ENCODE data around the gene CLEC17A. TPM values are rescaled to one million over a fixed set of nuclear protein-coding genes. Genes with fewer than 3 reads are reported as not detected.
"Not testable (repeated sequence)": the region's sequence is repeated elsewhere in the genome, so short reads cannot be mapped to it uniquely, and the experiment has no call there.

CLEC17A gene
- total and polyA plus RNA-seq, 2 experiments from 2014 or later, result not detected

GRCh38 chr19:14612657-14613056, 29.8 kb downstream of the CLEC17A start:
- H3K36me3 ChIP-seq (replicated peaks; ENCODE audit: insufficient read depth, low read depth), result no peaks in the 10 kb centered on the region
- DNase-seq (ENCODE audit: low spot score), result no peak
- H3K79me2 ChIP-seq, result no peaks in the 10 kb centered on the region
- H3K9me3 ChIP-seq (ENCODE audit: low read depth), result no peaks in the 10 kb centered on the region
- H4K20me1 ChIP-seq (ENCODE audit: insufficient read depth, poor library complexity, severe bottlenecking), result no peaks in the 10 kb centered on the region
- H3K4me3 ChIP-seq, result no peak overlapping the region
- no peaks in the 10 kb centered on the region for H3K27me3 ChIP-seq
- no peaks in the 10 kb centered on the region for H3K4me1 ChIP-seq (ENCODE audit: insufficient read depth)
- H3K9me2 ChIP-seq (replicated peaks; ENCODE audit: insufficient read depth), result no peaks in the 10 kb centered on the region
- H2AFZ ChIP-seq, result no peak overlapping the region
- WGBS (ENCODE audit: low lambda C conversion rate, missing lambda C conversion rate), result 73% methylated on average over 4 of the region's 4 CpGs
- no peak overlapping the region for H3K27ac ChIP-seq
- H3K4me2 ChIP-seq, result no peak overlapping the region
- no peak for TF ChIP-seq EZH2 (IDR thresholded peaks at IDR 0.05; ENCODE audit: borderline replicate concordance)

GRCh38 chr19:14613399-14614098, 30.7 kb downstream of the CLEC17A start:
- H3K36me3 ChIP-seq (replicated peaks; ENCODE audit: insufficient read depth, low read depth); H3K27me3 ChIP-seq; H3K4me3 ChIP-seq; H3K4me1 ChIP-seq (ENCODE audit: insufficient read depth); H3K4me2 ChIP-seq; DNase-seq (ENCODE audit: low spot score); H2AFZ ChIP-seq; H3K27ac ChIP-seq; H3K9me3 ChIP-seq (ENCODE audit: low read depth); H4K20me1 ChIP-seq (ENCODE audit: insufficient read depth, poor library complexity, severe bottlenecking); H3K79me2 ChIP-seq; H3K9me2 ChIP-seq (replicated peaks; ENCODE audit: insufficient read depth): not testable (repeated sequence)
- 71% methylated on average over 14 of the region's 14 CpGs for WGBS (ENCODE audit: low lambda C conversion rate, missing lambda C conversion rate)

- no peak for TF ChIP-seq EZH2 (IDR thresholded peaks at IDR 0.05; ENCODE audit: borderline replicate concordance)
- no peak for TF ChIP-seq EZH2phosphoT487 (IDR thresholded peaks at IDR 0.05; ENCODE audit: low read depth, severe bottlenecking, unreplicated experiment)
- TF ChIP-seq, protein P1, sequence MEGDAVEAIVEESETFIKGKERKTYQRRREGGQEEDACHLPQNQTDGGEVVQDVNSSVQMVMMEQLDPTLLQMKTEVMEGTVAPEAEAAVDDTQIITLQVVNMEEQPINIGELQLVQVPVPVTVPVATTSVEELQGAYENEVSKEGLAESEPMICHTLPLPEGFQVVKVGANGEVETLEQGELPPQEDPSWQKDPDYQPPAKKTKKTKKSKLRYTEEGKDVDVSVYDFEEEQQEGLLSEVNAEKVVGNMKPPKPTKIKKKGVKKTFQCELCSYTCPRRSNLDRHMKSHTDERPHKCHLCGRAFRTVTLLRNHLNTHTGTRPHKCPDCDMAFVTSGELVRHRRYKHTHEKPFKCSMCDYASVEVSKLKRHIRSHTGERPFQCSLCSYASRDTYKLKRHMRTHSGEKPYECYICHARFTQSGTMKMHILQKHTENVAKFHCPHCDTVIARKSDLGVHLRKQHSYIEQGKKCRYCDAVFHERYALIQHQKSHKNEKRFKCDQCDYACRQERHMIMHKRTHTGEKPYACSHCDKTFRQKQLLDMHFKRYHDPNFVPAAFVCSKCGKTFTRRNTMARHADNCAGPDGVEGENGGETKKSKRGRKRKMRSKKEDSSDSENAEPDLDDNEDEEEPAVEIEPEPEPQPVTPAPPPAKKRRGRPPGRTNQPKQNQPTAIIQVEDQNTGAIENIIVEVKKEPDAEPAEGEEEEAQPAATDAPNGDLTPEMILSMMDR (IDR thresholded peaks at IDR 0.05; ENCODE audit: poor library complexity), result no peak
- no peak for DNase-seq (ENCODE audit: low spot score)
- WGBS (ENCODE audit: low lambda C conversion rate, missing lambda C conversion rate), result 79% methylated on average over 4 of the region's 4 CpGs
- H3K27me3 ChIP-seq, result no peaks in the 10 kb centered on the region
- H3K79me2 ChIP-seq, result no peaks in the 10 kb centered on the region
- H3K9me3 ChIP-seq (ENCODE audit: low read depth), result no peaks in the 10 kb centered on the region
- no peak overlapping the region for H3K4me2 ChIP-seq
- no peaks in the 10 kb centered on the region for H3K36me3 ChIP-seq (replicated peaks; ENCODE audit: insufficient read depth, low read depth)
- no peaks in the 10 kb centered on the region for H3K4me1 ChIP-seq (ENCODE audit: insufficient read depth)
- no peaks in the 10 kb centered on the region for H4K20me1 ChIP-seq (ENCODE audit: insufficient read depth, poor library complexity, severe bottlenecking)
- no peaks in the 10 kb centered on the region for H3K9me2 ChIP-seq (replicated peaks; ENCODE audit: insufficient read depth)
- H2AFZ ChIP-seq, result no peak overlapping the region
- H3K27ac ChIP-seq, result no peak overlapping the region
- H3K4me3 ChIP-seq, result no peak overlapping the region
Observed at GRCh38 chr19:14614099-14614412, 31.2 kb downstream of the CLEC17A start.

GRCh38 chr19:14615623-14616022, 32.7 kb downstream of the CLEC17A start:
- Histone ChIP-seq H3K9me2 (replicated peaks; ENCODE audit: insufficient read depth) (no peaks in the 10 kb centered on the region), H3K4me3 (no peak overlapping the region), H2AFZ (no peak overlapping the region), H3K27ac (no peak overlapping the region), H4K20me1 (ENCODE audit: insufficient read depth, poor library complexity, severe bottlenecking) (no peaks in the 10 kb centered on the region), H3K4me2 (no peak overlapping the region), H3K4me1 (ENCODE audit: insufficient read depth) (no peaks in the 10 kb centered on the region), H3K9me3 (ENCODE audit: low read depth) (no peaks in the 10 kb centered on the region), H3K79me2 (no peaks in the 10 kb centered on the region), H3K27me3 (no peaks in the 10 kb centered on the region), H3K36me3 (replicated peaks; ENCODE audit: insufficient read depth, low read depth) (no peaks in the 10 kb centered on the region)
- DNase-seq (ENCODE audit: low spot score), result no peak
- TF ChIP-seq, protein P1 (IDR thresholded peaks at IDR 0.05; ENCODE audit: poor library complexity), result no peak
- no peak for TF ChIP-seq EZH2 (IDR thresholded peaks at IDR 0.05; ENCODE audit: borderline replicate concordance)
- no peak for TF ChIP-seq EZH2phosphoT487 (IDR thresholded peaks at IDR 0.05; ENCODE audit: low read depth, severe bottlenecking, unreplicated experiment)
- WGBS (ENCODE audit: low lambda C conversion rate, missing lambda C conversion rate), result 87% methylated on average over 8 of the region's 8 CpGs

Measured in hepatocyte (in vitro differentiated cells).